MCF 10A (cell line): Measurements from ENCODE around the gene ARSH. TPM values are rescaled to one million over a fixed set of nuclear protein-coding genes. Genes with fewer than 3 reads are reported as not detected.

Experiments
- BruUV-seq: library from RNA; stranded (reverse); fragments of 400-500 nt; replicated peaks from 2 replicates; lab custom pipeline; 2021; lab: Mats Ljungman, UMichigan
- CTCF ChIA-PET: fragments of 300-600 bp; sonication (Branson Sonifier 250); formaldehyde crosslinking; extraction: SDS; loops from one replicate; lab custom pipeline; 2021; ENCODE audit warnings: antibody characterized with exemption, inconsistent platforms; lab: Yijun Ruan, JAX
- POLR2A ChIA-PET: fragments of 300-600, 350-650 bp; sonication (Branson Sonifier 250); formaldehyde crosslinking; extraction: SDS; loops from one replicate; lab custom pipeline; 2020; ENCODE audit warnings: antibody characterized with exemption, inconsistent platforms; lab: Yijun Ruan, JAX
- DNase-seq: peaks from one replicate; pipeline ENCODE4 v3.0.0-alpha.2; 2018; ENCODE audit not compliant: unreplicated experiment
- H3K27ac Mint-ChIP-seq: one replicate; pipeline ENCODE4 v1.8.0; 2022; ENCODE audit warnings: mild to moderate bottlenecking, low read depth, mixed read lengths; ENCODE audit not compliant: unreplicated experiment
- H3K27me3 Mint-ChIP-seq: one replicate; pipeline ENCODE4 v1.8.0; 2022; ENCODE audit warnings: mixed read lengths; ENCODE audit not compliant: insufficient read depth, unreplicated experiment
- H3K36me3 Mint-ChIP-seq: one replicate; pipeline ENCODE4 v1.8.0; 2022; ENCODE audit warnings: mild to moderate bottlenecking, moderate library complexity, mixed read lengths; ENCODE audit not compliant: insufficient read depth, unreplicated experiment
- H3K4me1 Mint-ChIP-seq: one replicate; pipeline ENCODE4 v1.8.0; 2022; ENCODE audit warnings: mixed read lengths; ENCODE audit not compliant: insufficient read depth, unreplicated experiment
- H3K4me3 Mint-ChIP-seq: one replicate; pipeline ENCODE4 v1.8.0; 2022; ENCODE audit warnings: mild to moderate bottlenecking, moderate library complexity, mixed read lengths; ENCODE audit not compliant: unreplicated experiment
- H3K9me3 Mint-ChIP-seq: one replicate; pipeline ENCODE4 v1.8.0; 2022; ENCODE audit warnings: mixed read lengths; ENCODE audit not compliant: unreplicated experiment
- intact Hi-C: fragments of 100-400 bp; cut with micrococcal nuclease; formaldehyde crosslinking; loops from 2 replicates; pipeline ENCODE4 v1.14.1; 2022
- total RNA-seq: library from RNA; stranded (reverse); gene quantifications from 2 replicates; pipeline ENCODE4 v1.2.3, GENCODE V29; 2022
- TF ChIP-seq, protein P1 (sequence below): fragments of 200-600 bp; IDR thresholded peaks from one replicate; pipeline ENCODE4 v1.8.0; 2022; ENCODE audit warnings: antibody characterized with exemption, mild to moderate bottlenecking; ENCODE audit not compliant: unreplicated experiment

ARSH gene
- total RNA-seq, 1 experiment from 2014 or later = not detected

DNA sequence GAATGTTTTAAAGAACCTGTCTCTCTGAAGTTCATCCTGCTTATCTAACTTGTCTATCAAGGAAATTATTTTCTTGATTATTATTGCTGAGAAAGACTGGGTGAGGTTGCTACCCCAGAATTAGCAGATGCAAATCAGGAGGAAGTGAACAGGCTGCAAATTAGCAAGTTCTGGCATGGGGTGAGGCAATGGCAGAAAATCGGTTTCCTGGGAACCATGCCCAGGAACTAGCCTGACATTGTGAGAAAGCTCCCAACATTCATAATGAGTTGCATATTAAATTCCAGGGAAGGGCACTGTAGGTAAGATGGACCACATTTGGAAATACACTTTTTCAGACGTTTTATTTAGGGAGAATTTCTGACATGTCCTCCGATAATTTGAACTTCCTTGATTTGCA is 46.5 kb downstream of the ARSH start:
- Mint-ChIP-seq H3K27me3 (no peaks in the 10 kb centered on the region), H3K4me1 (no peaks in the 10 kb centered on the region), H3K36me3 (no peaks in the 10 kb centered on the region), H3K4me3 (no peak overlapping the region), H3K9me3 (no peaks in the 10 kb centered on the region), H3K27ac (no peak overlapping the region)
- no peak for DNase-seq
- ChIA-PET CTCF (interaction anchor here (0.6 to 1.4 kb wide), 3 partner anchors 10 to 624 kb away, joined by 3 to 9 read pairs (median 4); no protein-coding TSS in a partner anchor), POLR2A (no interaction called here)
- intact Hi-C loops = no loop called here
- TF ChIP-seq, protein P1, sequence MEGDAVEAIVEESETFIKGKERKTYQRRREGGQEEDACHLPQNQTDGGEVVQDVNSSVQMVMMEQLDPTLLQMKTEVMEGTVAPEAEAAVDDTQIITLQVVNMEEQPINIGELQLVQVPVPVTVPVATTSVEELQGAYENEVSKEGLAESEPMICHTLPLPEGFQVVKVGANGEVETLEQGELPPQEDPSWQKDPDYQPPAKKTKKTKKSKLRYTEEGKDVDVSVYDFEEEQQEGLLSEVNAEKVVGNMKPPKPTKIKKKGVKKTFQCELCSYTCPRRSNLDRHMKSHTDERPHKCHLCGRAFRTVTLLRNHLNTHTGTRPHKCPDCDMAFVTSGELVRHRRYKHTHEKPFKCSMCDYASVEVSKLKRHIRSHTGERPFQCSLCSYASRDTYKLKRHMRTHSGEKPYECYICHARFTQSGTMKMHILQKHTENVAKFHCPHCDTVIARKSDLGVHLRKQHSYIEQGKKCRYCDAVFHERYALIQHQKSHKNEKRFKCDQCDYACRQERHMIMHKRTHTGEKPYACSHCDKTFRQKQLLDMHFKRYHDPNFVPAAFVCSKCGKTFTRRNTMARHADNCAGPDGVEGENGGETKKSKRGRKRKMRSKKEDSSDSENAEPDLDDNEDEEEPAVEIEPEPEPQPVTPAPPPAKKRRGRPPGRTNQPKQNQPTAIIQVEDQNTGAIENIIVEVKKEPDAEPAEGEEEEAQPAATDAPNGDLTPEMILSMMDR = no peak
- BruUV-seq = no TSS peak

DNA sequence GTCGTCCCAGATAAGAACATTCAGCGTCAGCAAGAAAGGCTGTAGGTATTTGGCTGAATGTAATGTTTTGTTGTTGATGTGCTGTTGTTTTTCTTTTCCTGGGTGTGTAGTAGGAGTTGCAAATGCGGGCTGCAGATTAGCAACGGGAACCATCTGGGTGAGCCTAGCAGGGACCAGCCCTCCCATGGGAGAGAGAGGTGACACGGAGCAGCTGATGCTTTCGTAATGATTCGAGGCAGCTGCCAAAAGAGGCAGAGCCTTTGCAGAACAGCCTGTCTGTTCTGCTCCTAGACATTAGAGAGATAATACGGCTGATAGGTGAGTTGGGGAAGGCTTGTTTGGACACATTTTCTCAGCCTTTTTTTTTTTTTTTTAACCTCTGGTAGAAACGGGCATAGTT is 60.2 kb downstream of the ARSH start:
- Mint-ChIP-seq H3K36me3 (no peaks in the 10 kb centered on the region), H3K9me3 (no peaks in the 10 kb centered on the region), H3K4me1 (peaks cover 8% of the 10 kb centered on the region), H3K27me3 (peaks cover 14% of the 10 kb centered on the region), H3K27ac (no peak overlapping the region), H3K4me3 (peak overlapping the region; percentile 32)
- ChIA-PET CTCF (no interaction called here), POLR2A (interaction anchor here (0.6 to 1.7 kb wide), 4 partner anchors 16 to 482 kb away, joined by 3 to 7 read pairs (median 4); no protein-coding TSS in a partner anchor)
- DNase-seq = peak; percentile 18
- intact Hi-C loops = no loop called here
- no TSS peak for BruUV-seq
- TF ChIP-seq, protein P1 = no peak

DNA sequence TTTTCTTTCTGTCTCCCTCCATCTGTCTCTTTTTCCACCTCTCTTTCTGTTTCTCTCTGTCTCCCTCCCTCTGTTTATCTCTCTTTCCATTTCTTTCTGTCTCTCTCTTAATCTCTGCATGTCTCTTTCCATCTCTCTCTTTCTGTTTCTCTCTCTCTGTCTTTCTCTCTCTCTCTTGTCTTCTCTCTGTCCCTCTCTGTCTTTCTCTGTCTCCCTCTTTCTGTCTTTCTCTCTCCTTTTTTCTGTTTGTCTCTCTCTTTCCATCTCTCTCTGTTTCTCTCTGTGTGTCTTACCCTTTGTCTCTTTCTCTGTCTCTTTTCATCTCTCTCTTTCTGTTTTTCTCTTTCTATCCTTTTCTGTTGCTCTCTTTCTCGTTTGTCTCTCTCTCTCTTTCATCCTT is 69.6 kb downstream of the ARSH start:
- BruUV-seq = no TSS peak
- Mint-ChIP-seq H3K27ac (no peak overlapping the region), H3K27me3 (peaks cover 23% of the 10 kb centered on the region), H3K4me1 (peaks cover 5% of the 10 kb centered on the region), H3K9me3 (no peaks in the 10 kb centered on the region), H3K4me3 (no peak overlapping the region), H3K36me3 (no peaks in the 10 kb centered on the region)
- TF ChIP-seq, protein P1 = no peak
- intact Hi-C loops = no loop called here
- ChIA-PET CTCF (no interaction called here), POLR2A (no interaction called here)
- no peak for DNase-seq

DNA sequence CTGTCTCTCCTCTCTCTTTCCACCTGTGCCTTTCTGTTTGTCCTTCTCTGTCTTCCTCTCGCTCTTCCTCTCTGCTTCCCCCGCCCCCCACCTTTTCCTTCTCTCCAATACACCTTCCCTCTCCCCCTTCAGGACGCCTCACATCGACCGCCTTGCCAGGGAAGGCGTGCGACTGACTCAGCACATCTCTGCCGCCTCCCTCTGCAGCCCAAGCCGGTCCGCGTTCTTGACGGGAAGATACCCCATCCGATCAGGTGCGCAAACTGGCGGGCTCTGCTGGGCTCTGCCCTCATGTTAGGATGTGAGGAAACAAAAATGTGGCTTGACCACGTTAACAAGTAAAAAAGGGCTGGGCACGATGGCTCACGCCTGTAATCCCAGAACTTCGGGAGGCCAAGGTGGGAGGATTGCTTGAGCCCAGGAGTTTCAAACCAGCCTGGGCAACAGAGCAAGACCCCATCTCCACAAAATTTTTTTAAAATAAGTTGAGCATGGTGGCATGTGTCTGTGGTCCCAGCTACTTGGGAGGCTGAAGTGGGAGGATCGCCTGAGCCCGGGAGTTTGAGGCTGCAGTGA is 70.2 kb downstream of the ARSH start:
- Mint-ChIP-seq H3K4me1 (peaks cover 5% of the 10 kb centered on the region), H3K27ac (no peak overlapping the region), H3K27me3 (peaks cover 23% of the 10 kb centered on the region), H3K9me3 (no peaks in the 10 kb centered on the region), H3K36me3 (no peaks in the 10 kb centered on the region), H3K4me3 (no peak overlapping the region)
- ChIA-PET POLR2A (no interaction called here), CTCF (no interaction called here)
- TF ChIP-seq, protein P1 = no peak
- intact Hi-C loops = no loop called here
- DNase-seq = no peak
- no TSS peak for BruUV-seq

Other genes with a start within 250 kb of the ARSH start
- not detected in 2 replicates for gene GYG2, start 177.6 kb upstream of the ARSH start, total RNA-seq
- 20.6 and 21.5 TPM in 2 replicates for gene ARSD, start 77.2 kb upstream of the ARSH start, total RNA-seq
- gene ARSF, start 34.9 kb downstream of the ARSH start, total RNA-seq = not detected in 2 replicates